Effector CD4-positive, alpha-beta T cell (primary cell): ENCODE results near the gene ANKS1A.
"Not testable (repeated sequence)": the region's sequence is repeated elsewhere in the genome, so short reads cannot be mapped to it uniquely, and the experiment has no call there.

Experiments used
- DNase-seq: peaks from one replicate; pipeline ENCODE4 v3.0.0-alpha.2; 2020
- total RNA-seq: gene quantifications from one replicate; lab custom pipeline; 2026; lab: John Stamatoyannopoulos, UW

Gene ANKS1A
- 31.3 reads per million, percentile 57 among the genes with 10 or more reads in this experiment for total RNA-seq

- DNase-seq: peak; percentile 91
Measured at GRCh38 chr6:34888874-34889555, at the start of gene ANKS1A. Gene ANKS1A, plus strand, starts transcription at chr6:34889255. Its CDS starts 148 bp downstream, at chr6:34889403.

- DNase-seq: no peak
Measured at GRCh38 chr6:34839666-34840352, 49.2 kb upstream of the ANKS1A start.

GRCh38 chr6:34849066-34849465, 40.0 kb upstream of the ANKS1A start:
- not testable (repeated sequence) for DNase-seq

GRCh38 chr6:34851361-34851760, 37.7 kb upstream of the ANKS1A start:
- DNase-seq: no peak

- DNase-seq: no peak
Measured at GRCh38 chr6:34852406-34853085, 36.5 kb upstream of the ANKS1A start.

GRCh38 chr6:34855463-34855862, 33.6 kb upstream of the ANKS1A start:
- no peak for DNase-seq

GRCh38 chr6:34858681-34859080, 30.4 kb upstream of the ANKS1A start:
- DNase-seq: no peak

GRCh38 chr6:34859951-34860350, 29.1 kb upstream of the ANKS1A start:
- no peak for DNase-seq

- no peak for DNase-seq
Measured at GRCh38 chr6:34860776-34861175, 28.3 kb upstream of the ANKS1A start.

GRCh38 chr6:34864007-34864406, 25.0 kb upstream of the ANKS1A start:
- DNase-seq: no peak

- no peak for DNase-seq
Measured at GRCh38 chr6:34865107-34865506, 23.9 kb upstream of the ANKS1A start.

- DNase-seq: no peak
Measured at GRCh38 chr6:34866509-34866908, 22.5 kb upstream of the ANKS1A start.

- DNase-seq: no peak
Measured at GRCh38 chr6:34867484-34867883, 21.6 kb upstream of the ANKS1A start.

- DNase-seq: no peak
Measured at GRCh38 chr6:34871853-34872252, 17.2 kb upstream of the ANKS1A start.

- DNase-seq: no peak
Measured at GRCh38 chr6:34872332-34872731, 16.7 kb upstream of the ANKS1A start.

- no peak for DNase-seq
Measured at GRCh38 chr6:34875292-34876213, 13.5 kb upstream of the ANKS1A start.

- no peak for DNase-seq
Measured at GRCh38 chr6:34876472-34876871, 12.6 kb upstream of the ANKS1A start.

- DNase-seq: no peak
Measured at GRCh38 chr6:34877259-34877658, 11.8 kb upstream of the ANKS1A start.

- DNase-seq: no peak
Measured at GRCh38 chr6:34877869-34878485, 11.1 kb upstream of the ANKS1A start.

GRCh38 chr6:34884073-34884472, 5.0 kb upstream of the ANKS1A start:
- DNase-seq: not testable (repeated sequence)

GRCh38 chr6:34884996-34885395, 4.1 kb upstream of the ANKS1A start:
- DNase-seq: no peak

- DNase-seq: not testable (repeated sequence)
Measured at GRCh38 chr6:34885837-34886236, 3.2 kb upstream of the ANKS1A start.
